HepG2 (cell line): ENCODE measurements around the gene XXYLT1. TPM values are rescaled to one million over a fixed set of nuclear protein-coding genes. Genes with fewer than 3 reads are reported as not detected.
A peak's percentile ranks its signal among the peaks of the same experiment; 100 is the strongest.

Experiments
- ATAC-seq: fragments of 200-7000 bp; cut with Tn5 transposase; 3 replicates; pipeline ENCODE4 v1.9.1; 2020; ENCODE audit warnings: mild to moderate bottlenecking, moderate library complexity
- BruUV-seq: library from RNA; stranded (reverse); fragments of 400-500 nt; replicated peaks from 2 replicates; lab custom pipeline; 2021; lab: Mats Ljungman, UMichigan
- CTCF ChIA-PET: fragments of 300-600 bp; formaldehyde crosslinking; extraction: SDS; loops from one replicate; lab custom pipeline; 2021; ENCODE audit warnings: low total read pairs, inconsistent platforms, low intra/inter-chr PET ratio; lab: Yijun Ruan, JAX
- POLR2A ChIA-PET: fragments of 350-600 bp; sonication (Branson Sonifier 250); formaldehyde crosslinking; loops from one replicate; lab custom pipeline; 2020; ENCODE audit warnings: antibody characterized with exemption, inconsistent platforms; lab: Yijun Ruan, JAX
- DNase-seq: peaks from one replicate; pipeline ENCODE4 v3.0.0-alpha.2; 2015; ENCODE audit warnings: low spot score
- FAIRE-seq: peaks from 3 replicates; lab custom pipeline; 2011; peaks lifted over from hg19 to GRCh38; lab: Jason Lieb, UNC
- H2AFZ ChIP-seq: one replicate; pipeline ENCODE4 v1.6.1; 2011; ENCODE audit warnings: low read length, inconsistent platforms
- H3K27ac ChIP-seq: fragments of 300-600 bp; 3 replicates; pipeline ENCODE4 v1.8.0; 2011; ENCODE audit warnings: mixed run types, mild to moderate bottlenecking, mixed read lengths, low read length, inconsistent platforms; ENCODE audit not compliant: insufficient read depth; ENCODE audit errors: extremely low read length
- H3K27me3 ChIP-seq, 2 experiments: fragments of 200-600 bp in 1 of 2; 2 replicates in 1 of 2; 3 replicates in 1 of 2; pipeline versions ENCODE4 v1.6.0 to v1.8.0; 2011; ENCODE audit warnings: low read length in 2 of 2, mild to moderate bottlenecking in 2 of 2, moderate library complexity in 2 of 2, inconsistent platforms in 1 of 2; ENCODE audit not compliant: insufficient read depth in 2 of 2, control insufficient read depth in 1 of 2
- H3K36me3 ChIP-seq, 2 experiments: fragments of 200-600 bp in 1 of 2; replicated peaks in 1 of 2; 2 replicates in 1 of 2; 3 replicates in 1 of 2; pipeline versions ENCODE4 v1.5.1 to v1.8.0; 2011; ENCODE audit warnings: low read length in 2 of 2, inconsistent platforms in 1 of 2; ENCODE audit not compliant: insufficient read depth in 2 of 2, control insufficient read depth in 1 of 2
- H3K4me1 ChIP-seq: 2 replicates; pipeline ENCODE4 v1.5.1; 2012; ENCODE audit warnings: low read length, inconsistent platforms; ENCODE audit not compliant: insufficient read depth
- H3K4me2 ChIP-seq: 2 replicates; pipeline ENCODE4 v1.6.0; 2011; ENCODE audit warnings: low read depth, low read length, inconsistent platforms
- H3K4me3 ChIP-seq, 3 experiments: fragments of 200-600 bp in 1 of 3; sonication (generic), shearing (Covaris generic) in 1 of 3; replicated peaks in 1 of 3; 2 replicates each; pipeline ENCODE4 v1.5.1; 2011 to 2016; ENCODE audit warnings: low read length in 3 of 3, inconsistent platforms in 2 of 3, low read depth in 2 of 3, mild to moderate bottlenecking in 2 of 3, control low read depth in 1 of 3, mixed read lengths in 1 of 3; ENCODE audit not compliant: insufficient read depth in 1 of 3
- H3K79me2 ChIP-seq: one replicate; pipeline ENCODE4 v1.6.1; 2011; ENCODE audit warnings: low read length, inconsistent platforms; ENCODE audit not compliant: insufficient read depth
- H3K9ac ChIP-seq: 2 replicates; pipeline ENCODE4 v1.6.0; 2011; ENCODE audit warnings: mild to moderate bottlenecking, low read depth, low read length, inconsistent platforms; ENCODE audit not compliant: insufficient read depth
- H3K9me3 ChIP-seq: 2 replicates; pipeline ENCODE4 v1.5.1; 2012; ENCODE audit warnings: mild to moderate bottlenecking, low read length
- H4K20me1 ChIP-seq: 2 replicates; pipeline ENCODE4 v1.6.0; 2011; ENCODE audit warnings: inconsistent platforms, mild to moderate bottlenecking, low read length, moderate library complexity; ENCODE audit not compliant: insufficient read depth
- BATF2 ChIP-seq: sonication (generic); formaldehyde crosslinking; IDR thresholded peaks from 2 replicates; pipeline ENCODE4 v1.8.0; 2022; ENCODE audit warnings: mild to moderate bottlenecking, missing genetic modification reagents, moderate library complexity
- FOXO4 ChIP-seq: sonication (generic); formaldehyde crosslinking; conservative IDR thresholded peaks from 2 replicates; pipeline ENCODE4 v1.8.1; 2023; ENCODE audit warnings: missing genetic modification reagents
- KDM3A ChIP-seq: IDR thresholded peaks from 2 replicates; pipeline ENCODE4 v1.6.1; 2018; ENCODE audit warnings: low read depth, missing compliant biosample characterization
- MXD4 ChIP-seq: IDR thresholded peaks from 2 replicates; pipeline ENCODE4 v1.6.1; 2016; ENCODE audit warnings: mild to moderate bottlenecking, missing biosample characterization, missing genetic modification reagents
- SRY ChIP-seq: sonication (generic); formaldehyde crosslinking; IDR thresholded peaks from 2 replicates; pipeline ENCODE4 v1.8.0; 2022; ENCODE audit warnings: mild to moderate bottlenecking, missing genetic modification reagents
- ZBTB33 ChIP-seq: sonication (generic); formaldehyde crosslinking; IDR thresholded peaks from 2 replicates; pipeline ENCODE4 v1.4.0; 2020; ENCODE audit warnings: missing genetic modification reagents
- ZBTB38 ChIP-seq: sonication (generic); formaldehyde crosslinking; IDR thresholded peaks from 2 replicates; pipeline ENCODE4 v1.5.1; 2020; ENCODE audit warnings: mild to moderate bottlenecking, missing genetic modification reagents
- ZBTB4 ChIP-seq: sonication (generic); formaldehyde crosslinking; IDR thresholded peaks from 2 replicates; pipeline ENCODE4 v1.4.0; 2020; ENCODE audit warnings: missing genetic modification reagents, mild to moderate bottlenecking, borderline replicate concordance
- ZNF12 ChIP-seq: sonication (generic); formaldehyde crosslinking; IDR thresholded peaks from 2 replicates; pipeline ENCODE4 v1.5.0; 2020; ENCODE audit warnings: missing genetic modification reagents
- ZNF501 ChIP-seq: sonication (generic); formaldehyde crosslinking; IDR thresholded peaks from 2 replicates; pipeline ENCODE4 v1.5.1; 2020; ENCODE audit warnings: mild to moderate bottlenecking, moderate library complexity, missing genetic modification reagents
- ZNF770 ChIP-seq: sonication (generic); formaldehyde crosslinking; IDR thresholded peaks from 2 replicates; pipeline ENCODE4 v1.5.0; 2020; ENCODE audit warnings: mild to moderate bottlenecking, missing genetic modification reagents
- WGBS: methylation state at CpG from one replicate; pipeline ENCODE4 v1.1.6; 2017; ENCODE audit warnings: low lambda C conversion rate; 5-methylcytosine and 5-hydroxymethylcytosine counted together
- in situ Hi-C: cut with HindIII; loops from 2 replicates; pipeline ENCODE4 v1.10.0; 2017; ENCODE audit warnings: low pct_unique_long_range_greater_than_20kb; ENCODE audit not compliant: extremely low pct_ligation_motif_present
- intact Hi-C: fragments of 100-400 bp; cut with micrococcal nuclease; formaldehyde crosslinking; loops from one replicate; pipeline ENCODE4 v1.10.0; 2022; ENCODE audit not compliant: unreplicated experiment
- polyA plus RNA-seq, 8 experiments: library from polyadenylated mRNA; depleted of rRNA in 3 of 8; stranded (reverse) in 7 of 8; unstranded in 1 of 8; fragments of >200 nt; fragmentation: Illumina TruSeq in 4 of 8; extraction: Trizol in 4 of 8; gene quantifications; 2 replicates each; pipeline versions ENCODE4 v1.2.1 to v1.2.3, GENCODE V29; 2011 to 2016; ENCODE audit warnings: low read depth in 4 of 8, missing spikeins in 1 of 8, mixed read lengths in 1 of 8; ENCODE audit not compliant: insufficient read depth in 1 of 8
- total RNA-seq, 5 experiments: library from RNA; depleted of rRNA; stranded (reverse); fragments of >200 nt; fragmentation: Illumina TruSeq; extraction: Trizol; gene quantifications; 2 replicates each; pipeline ENCODE4 v1.2.3, GENCODE V29; 2016; ENCODE audit warnings: low read depth in 1 of 5

Gene XXYLT1
- total and polyA plus RNA-seq, 2 of the 13 experiments (the other 11 are each of a cell fraction or from before 2014, with no cell fraction given) = 17.7 to 19.0 TPM

- DNase-seq (no peak), FAIRE-seq (no peak), ATAC-seq (peak; percentile 61)
- H3K4me2 ChIP-seq = no peak overlapping the region
- H3K79me2 ChIP-seq = no peaks in the 10 kb centered on the region
- no peak overlapping the region for H3K9ac ChIP-seq
- WGBS = 95% methylated on average over 11 of the region's 13 CpGs
- H3K4me1 ChIP-seq = peaks cover 42% of the 10 kb centered on the region
- intact Hi-C loops = no loop called here
- CTCF ChIA-PET = no interaction called here
- H3K9me3 ChIP-seq = no peaks in the 10 kb centered on the region
- no peak overlapping the region for H3K4me3 ChIP-seq
- in situ Hi-C loops = no loop called here
- no peak overlapping the region for H2AFZ ChIP-seq
- H3K27me3 ChIP-seq = no peaks in the 10 kb centered on the region
- H4K20me1 ChIP-seq = no peaks in the 10 kb centered on the region
- POLR2A ChIA-PET = no interaction called here
- H3K27ac ChIP-seq = no peak overlapping the region
- no TSS peak for BruUV-seq
- peaks cover 0 to 4% of the 10 kb centered on the region in 2 experiments; a peak in 1 of 5 replicates for H3K36me3 ChIP-seq
- TF ChIP-seq ZNF12 (CRISPR knock-in tag) = peak; percentile 86
- 0 out of 2 replicates have a peak, but pooled peaks have one; percentile 36 for TF ChIP-seq BATF2 (CRISPR knock-in tag)
- TF ChIP-seq SRY (CRISPR knock-in tag) = no peak
- 0 out of 2 replicates have a peak, but pooled peaks have one; percentile 56 for TF ChIP-seq ZBTB4 (CRISPR knock-in tag)
- peak; percentile 67 for TF ChIP-seq ZNF770 (CRISPR knock-in tag)
- peak; percentile 75 for TF ChIP-seq ZBTB33 (CRISPR knock-in tag)
- no peak for TF ChIP-seq MXD4 (CRISPR knock-in tag)
- no peak for TF ChIP-seq KDM3A (CRISPR knock-in tag)
- peak; percentile 32; the same call in 1 of the 2 replicates for TF ChIP-seq ZNF501 (CRISPR knock-in tag)
- peak; percentile 100 for TF ChIP-seq ZBTB38
- TF ChIP-seq FOXO4 (CRISPR knock-in tag) = 0 out of 2 replicates have a peak, but pooled peaks have one; percentile 27
Observed at GRCh38 chr3:195175476-195176337, 95.3 kb downstream of the XXYLT1 start.
